Endothelial cell of umbilical vein (primary cell): ENCODE results near the gene WDR90. TPM values are rescaled to one million over a fixed set of nuclear protein-coding genes. Genes with fewer than 3 reads are reported as not detected.

Source experiments
- BruUV-seq: library from RNA; stranded (reverse); fragments of 400-500 nt; replicated peaks from 2 replicates; lab custom pipeline; 2021; lab: Mats Ljungman, UMichigan
- CTCF ChIA-PET: fragments of 300-600, 350-600 bp; sonication (Branson Sonifier 250); formaldehyde crosslinking; loops from one replicate; lab custom pipeline; 2021; ENCODE audit warnings: antibody characterized with exemption, inconsistent platforms; lab: Charles Lee
- POLR2A ChIA-PET: fragments of 300-600, 350-600 bp; sonication (Branson Sonifier 250); formaldehyde crosslinking; loops from one replicate; lab custom pipeline; 2021; ENCODE audit warnings: antibody characterized with exemption, inconsistent platforms; lab: Charles Lee
- DNase-seq: peaks from one replicate; pipeline ENCODE4 v3.0.0-alpha.2; 2011; ENCODE audit warnings: low read depth, low spot score
- FAIRE-seq: peaks from 2 replicates; lab custom pipeline; 2011; peaks lifted over from hg19 to GRCh38; lab: Jason Lieb, UNC
- H2AFZ ChIP-seq: 2 replicates; pipeline ENCODE4 v1.6.0; 2012; ENCODE audit warnings: low read depth, low read length, control low read depth, inconsistent platforms
- H3K27ac ChIP-seq: 2 replicates; pipeline ENCODE4 v1.5.1; 2011; ENCODE audit warnings: low read depth, mild to moderate bottlenecking, control low read depth, low read length, moderate library complexity; ENCODE audit not compliant: insufficient read depth
- H3K27me3 ChIP-seq, 2 experiments: 2 replicates each; pipeline versions ENCODE4 v1.6.0 to v1.6.1; 2011; ENCODE audit warnings: low read length in 2 of 2, mixed read lengths in 1 of 2; ENCODE audit not compliant: control insufficient read depth in 2 of 2, insufficient read depth in 2 of 2
- H3K36me3 ChIP-seq, 2 experiments: 2 replicates in 1 of 2; 3 replicates in 1 of 2; pipeline ENCODE4 v1.5.1; 2011; ENCODE audit warnings: low read length in 2 of 2, mild to moderate bottlenecking in 1 of 2, moderate library complexity in 1 of 2; ENCODE audit not compliant: control insufficient read depth in 2 of 2, insufficient read depth in 2 of 2; ENCODE audit errors: extremely low read depth in 1 of 2
- H3K4me1 ChIP-seq: 3 replicates; pipeline ENCODE4 v1.5.1; 2011; ENCODE audit warnings: mild to moderate bottlenecking, low read length; ENCODE audit not compliant: control insufficient read depth, insufficient read depth; ENCODE audit errors: extremely low read depth
- H3K4me2 ChIP-seq: 2 replicates; pipeline ENCODE4 v1.6.1; 2011; ENCODE audit warnings: low read length, control low read depth, mixed read lengths; ENCODE audit not compliant: insufficient read depth
- H3K4me3 ChIP-seq, 3 experiments: fragments of 200-600 bp in 1 of 3; sonication (generic), shearing (Covaris generic) in 1 of 3; replicated peaks in 1 of 3; 2 replicates each; pipeline ENCODE4 v1.5.1; 2011 to 2016; ENCODE audit warnings: control low read depth in 3 of 3, low read length in 3 of 3, mild to moderate bottlenecking in 2 of 3, inconsistent platforms in 1 of 3, low read depth in 1 of 3, moderate library complexity in 1 of 3; ENCODE audit not compliant: insufficient read depth in 1 of 3
- H3K79me2 ChIP-seq: 2 replicates; pipeline ENCODE4 v1.6.0; 2012; ENCODE audit warnings: low read length, inconsistent platforms; ENCODE audit not compliant: control insufficient read depth, insufficient read depth
- H3K9ac ChIP-seq: replicated peaks from 2 replicates; pipeline ENCODE3; 2011; ENCODE audit warnings: low read length, control low read depth; ENCODE audit not compliant: insufficient read depth; ENCODE audit errors: extremely low read depth
- H3K9me1 ChIP-seq: replicated peaks from 3 replicates; pipeline ENCODE4 v1.6.0; 2011; ENCODE audit warnings: mild to moderate bottlenecking, low read length; ENCODE audit not compliant: control insufficient read depth, insufficient read depth; ENCODE audit errors: extremely low read depth
- H3K9me3 ChIP-seq: replicated peaks from 2 replicates; pipeline ENCODE4 v1.5.1; 2012; ENCODE audit warnings: low read length, inconsistent platforms; ENCODE audit not compliant: control insufficient read depth, insufficient read depth
- H4K20me1 ChIP-seq: replicated peaks from 2 replicates; pipeline ENCODE3; 2011; ENCODE audit warnings: mild to moderate bottlenecking, low read length; ENCODE audit not compliant: control insufficient read depth, insufficient read depth; ENCODE audit errors: extremely low read depth
- EZH2 ChIP-seq: IDR thresholded peaks from 2 replicates; pipeline ENCODE4 v1.6.1; 2012; ENCODE audit warnings: borderline replicate concordance, low read depth, mild to moderate bottlenecking, moderate library complexity, low read length, inconsistent platforms; ENCODE audit not compliant: severe bottlenecking
- FOS ChIP-seq: IDR thresholded peaks from 2 replicates; pipeline ENCODE4 v1.6.1; 2011; ENCODE audit warnings: mild to moderate bottlenecking, low read length, moderate library complexity, borderline replicate concordance; ENCODE audit not compliant: insufficient read depth
- GATA2 ChIP-seq: IDR thresholded peaks from 2 replicates; pipeline ENCODE4 v1.7.0; 2011; ENCODE audit warnings: low read depth, mild to moderate bottlenecking, moderate library complexity, mixed read lengths, low read length; ENCODE audit not compliant: insufficient read length, insufficient read depth
- JUN ChIP-seq: IDR thresholded peaks from 2 replicates; pipeline ENCODE4 v1.6.1; 2011; ENCODE audit warnings: borderline replicate concordance, low read depth; ENCODE audit not compliant: insufficient read length, insufficient read depth
- MYC ChIP-seq: IDR thresholded peaks from one replicate; pipeline ENCODE4 v1.6.1; 2011; ENCODE audit warnings: mild to moderate bottlenecking, low read depth, low read length
- POLR2A ChIP-seq: IDR thresholded peaks from 2 replicates; pipeline ENCODE4 v1.6.1; 2012; ENCODE audit warnings: low read depth, mild to moderate bottlenecking, control low read depth, low read length
- POLR2AphosphoS5 ChIP-seq: IDR thresholded peaks from 2 replicates; pipeline ENCODE4 v1.6.1; 2012; ENCODE audit warnings: low read depth, mild to moderate bottlenecking, control low read depth, low read length, moderate library complexity; ENCODE audit not compliant: insufficient read depth
- dilution Hi-C: fragments of 300-500 bp; cut with MboI; formaldehyde crosslinking; loops from one replicate; pipeline ENCODE4 v1.15.0; 2019; ENCODE audit warnings: low sequenced_read_pairs; ENCODE audit not compliant: extremely low pct_ligation_motif_present
- intact Hi-C: fragments of 100-400 bp; cut with micrococcal nuclease; formaldehyde crosslinking; loops from one replicate; pipeline ENCODE4 v1.10.0; 2022
- polyA plus RNA-seq, 4 experiments: library from polyadenylated mRNA; depleted of rRNA in 3 of 4; stranded (reverse) in 3 of 4; unstranded in 1 of 4; fragments of >200 nt; gene quantifications; 2 replicates each; pipeline versions ENCODE4 v1.2.1 to v1.2.3, GENCODE V29; 2011 to 2012; ENCODE audit warnings: missing spikeins in 1 of 4
- total RNA-seq: library from RNA; stranded (reverse); gene quantifications from 2 replicates; pipeline ENCODE4 v1.2.3, GENCODE V29; 2021
- TF ChIP-seq, protein P1 (sequence below), 2 donors: IDR thresholded peaks; 1 replicate in 1 of 2; 2 replicates in 1 of 2; pipeline ENCODE4 v1.5.1; 2011; ENCODE audit warnings: low read length in 2 of 2, mild to moderate bottlenecking in 2 of 2, moderate library complexity in 2 of 2, control low read depth in 1 of 2, inconsistent platforms in 1 of 2, low read depth in 1 of 2; ENCODE audit not compliant: insufficient read depth in 1 of 2; ENCODE audit errors: extremely low read depth in 1 of 2
- TF ChIP-seq, protein P2 (sequence below): IDR thresholded peaks from 2 replicates; pipeline ENCODE4 v1.6.1; 2011; ENCODE audit not compliant: insufficient read depth, insufficient read length

The WDR90 gene
- total and polyA plus RNA-seq, 2 donors (not counting 3 experiments of a cell fraction or from before 2014, with no cell fraction given): 22.2 to 51.8 TPM

DNA sequence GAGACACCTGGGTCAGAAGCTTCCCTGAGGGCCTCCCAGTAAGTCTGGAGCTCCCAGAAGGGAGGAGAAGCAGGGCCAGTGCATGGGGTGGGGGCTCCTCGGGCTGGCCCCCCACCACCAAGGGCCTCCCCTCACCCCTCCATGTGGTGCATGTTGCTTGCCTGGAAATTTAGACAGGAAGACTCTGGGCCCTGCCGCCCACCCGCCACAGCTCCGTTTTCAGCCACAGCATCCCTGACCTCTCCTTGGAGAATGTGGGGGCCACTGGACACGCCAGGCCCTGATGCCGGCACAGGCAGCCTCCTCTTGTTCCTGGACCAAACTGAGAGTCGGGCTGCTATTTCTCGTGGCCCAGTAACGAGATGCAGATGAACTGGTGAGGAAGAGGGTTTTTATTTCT, 10.3 kb upstream of the WDR90 start:
- peaks cover 13% of the 10 kb centered on the region for H3K4me1 ChIP-seq
- no TSS peak for BruUV-seq
- no peak overlapping the region for H3K27ac ChIP-seq
- H3K4me3 ChIP-seq: no peak overlapping the region
- intact Hi-C loops (no loop called here), dilution Hi-C loops (no loop called here)
- POLR2A ChIA-PET: no interaction called here
- FAIRE-seq (no peak), DNase-seq (no peak)
- H3K9me3 ChIP-seq: no peaks in the 10 kb centered on the region
- no peak overlapping the region for H3K4me2 ChIP-seq
- no peak for TF ChIP-seq GATA2
- no peak for TF ChIP-seq JUN
- TF ChIP-seq POLR2AphosphoS5: no peak
- TF ChIP-seq, protein P1, sequence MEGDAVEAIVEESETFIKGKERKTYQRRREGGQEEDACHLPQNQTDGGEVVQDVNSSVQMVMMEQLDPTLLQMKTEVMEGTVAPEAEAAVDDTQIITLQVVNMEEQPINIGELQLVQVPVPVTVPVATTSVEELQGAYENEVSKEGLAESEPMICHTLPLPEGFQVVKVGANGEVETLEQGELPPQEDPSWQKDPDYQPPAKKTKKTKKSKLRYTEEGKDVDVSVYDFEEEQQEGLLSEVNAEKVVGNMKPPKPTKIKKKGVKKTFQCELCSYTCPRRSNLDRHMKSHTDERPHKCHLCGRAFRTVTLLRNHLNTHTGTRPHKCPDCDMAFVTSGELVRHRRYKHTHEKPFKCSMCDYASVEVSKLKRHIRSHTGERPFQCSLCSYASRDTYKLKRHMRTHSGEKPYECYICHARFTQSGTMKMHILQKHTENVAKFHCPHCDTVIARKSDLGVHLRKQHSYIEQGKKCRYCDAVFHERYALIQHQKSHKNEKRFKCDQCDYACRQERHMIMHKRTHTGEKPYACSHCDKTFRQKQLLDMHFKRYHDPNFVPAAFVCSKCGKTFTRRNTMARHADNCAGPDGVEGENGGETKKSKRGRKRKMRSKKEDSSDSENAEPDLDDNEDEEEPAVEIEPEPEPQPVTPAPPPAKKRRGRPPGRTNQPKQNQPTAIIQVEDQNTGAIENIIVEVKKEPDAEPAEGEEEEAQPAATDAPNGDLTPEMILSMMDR (IDR thresholded peaks at IDR 0.05; ENCODE audit: extremely low read depth in 1 of 2, insufficient read depth in 1 of 2, low read depth in 1 of 2, low read length in 2 of 2): no peak
- TF ChIP-seq FOS: no peak
- TF ChIP-seq, protein P2, sequence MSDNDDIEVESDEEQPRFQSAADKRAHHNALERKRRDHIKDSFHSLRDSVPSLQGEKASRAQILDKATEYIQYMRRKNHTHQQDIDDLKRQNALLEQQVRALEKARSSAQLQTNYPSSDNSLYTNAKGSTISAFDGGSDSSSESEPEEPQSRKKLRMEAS: no peak
- no peak for TF ChIP-seq POLR2A
- TF ChIP-seq MYC: no peak
- TF ChIP-seq EZH2: no peak
- H2AFZ ChIP-seq: no peak overlapping the region
- CTCF ChIA-PET: interaction anchor here (1.1 kb wide), 1 partner anchor 22 kb away, joined by 3 read pairs; no protein-coding TSS in a partner anchor
- peaks cover 8% of the 10 kb centered on the region for H3K79me2 ChIP-seq
- H3K9ac ChIP-seq: no peak overlapping the region
- H3K9me1 ChIP-seq: no peaks in the 10 kb centered on the region
- H3K27me3 ChIP-seq: no peaks in the 10 kb centered on the region
- no peaks in the 10 kb centered on the region for H4K20me1 ChIP-seq
- no peaks in the 10 kb centered on the region for H3K36me3 ChIP-seq
